Ishikawa (cell line): ENCODE data around the gene CAMTA1.

ENCODE experiments used
- CEBPB ChIP-seq: IDR thresholded peaks from 2 replicates; pipeline ENCODE4 v1.6.1; 2012
- EP300 ChIP-seq: IDR thresholded peaks from 2 replicates; pipeline ENCODE4 v1.6.1; 2012; ENCODE audit warnings: borderline replicate concordance
- RAD21 ChIP-seq: IDR thresholded peaks from 2 replicates; pipeline ENCODE4 v1.6.1; 2012; ENCODE audit warnings: low read depth
- REST ChIP-seq: IDR thresholded peaks from 2 replicates; pipeline ENCODE4 v1.6.1; 2012; ENCODE audit warnings: low read depth, mild to moderate bottlenecking
- TAF1 ChIP-seq: IDR thresholded peaks from 2 replicates; pipeline ENCODE4 v1.6.1; 2012; ENCODE audit warnings: low read depth, mild to moderate bottlenecking

GRCh38 chr1:7228252-7228961 is 443.2 kb downstream of the CAMTA1 start:
- TF ChIP-seq RAD21 (no peak), TAF1 (no peak), REST (no peak), CEBPB (no peak), EP300 (no peak)
